GM12878 (cell line): ENCODE data around the gene ABHD17A. TPM values are rescaled to one million over a fixed set of nuclear protein-coding genes. Genes with fewer than 3 reads are reported as not detected.

Experiments used
- ATAC-seq: fragments of 200-7000 bp; cut with Tn5 transposase; 3 replicates; pipeline ENCODE4 v1.9.1; 2020; ENCODE audit warnings: mild to moderate bottlenecking, moderate library complexity
- BruUV-seq: library from RNA; stranded (reverse); fragments of 400-500 nt; replicated peaks from 2 replicates; lab custom pipeline; 2021; lab: Mats Ljungman, UMichigan
- CTCF ChIA-PET: fragments of 300-600 bp; sonication (Branson Sonifier 250); formaldehyde crosslinking; extraction: SDS; loops from one replicate; lab custom pipeline; 2021; ENCODE audit warnings: inconsistent platforms; lab: Yijun Ruan, JAX
- POLR2A ChIA-PET: fragments of 350-600 bp; formaldehyde crosslinking; extraction: SDS; loops from one replicate; lab custom pipeline; 2021; ENCODE audit warnings: inconsistent platforms; lab: Charles Lee
- RAD21 ChIA-PET: fragments of 300-600 bp; sonication (Branson Sonifier 250); formaldehyde crosslinking; loops from one replicate; lab custom pipeline; 2023; ENCODE audit warnings: antibody characterized with exemption; ENCODE audit not compliant: unreplicated experiment; lab: Charles Lee
- SMC1A ChIA-PET: fragments of 300-600 bp; sonication (Branson Sonifier 250); formaldehyde crosslinking; loops from one replicate; lab custom pipeline; 2023; ENCODE audit not compliant: unreplicated experiment, uncharacterized antibody; lab: Charles Lee
- DNase-seq: peaks from one replicate; pipeline ENCODE4 v3.0.0-alpha.2; 2011; ENCODE audit warnings: low read depth, low spot score
- FAIRE-seq: peaks from 3 replicates; lab custom pipeline; 2011; peaks lifted over from hg19 to GRCh38; lab: Jason Lieb, UNC
- H2AFZ ChIP-seq: 2 replicates; pipeline ENCODE4 v1.6.0; 2011; ENCODE audit warnings: low read depth, low read length, control low read depth; ENCODE audit not compliant: control insufficient read depth
- H3K27ac ChIP-seq: 2 replicates; pipeline ENCODE4 v1.5.1; 2011; ENCODE audit warnings: control low read depth; ENCODE audit not compliant: control insufficient read depth, insufficient read depth
- H3K27me3 ChIP-seq, 2 experiments: replicated peaks in 1 of 2; 2 replicates each; pipeline versions ENCODE4 v1.6.0 to v1.6.1; 2011; ENCODE audit warnings: low read length in 1 of 2; ENCODE audit not compliant: control insufficient read depth in 2 of 2, insufficient read depth in 2 of 2
- H3K36me3 ChIP-seq, 2 experiments: 2 replicates each; pipeline ENCODE4 v1.5.1; 2011; ENCODE audit warnings: low read length in 1 of 2; ENCODE audit not compliant: control insufficient read depth in 2 of 2, insufficient read depth in 2 of 2
- H3K4me1 ChIP-seq: 2 replicates; pipeline ENCODE4 v1.6.1; 2011; ENCODE audit warnings: mild to moderate bottlenecking, low read length, moderate library complexity, mixed read lengths; ENCODE audit not compliant: control insufficient read depth, insufficient read depth
- H3K4me2 ChIP-seq: 2 replicates; pipeline ENCODE4 v1.6.0; 2011; ENCODE audit warnings: control low read depth; ENCODE audit not compliant: control insufficient read depth, insufficient read depth
- H3K4me3 ChIP-seq: fragments of 200-600 bp; sonication (generic); 2 replicates; pipeline ENCODE4 v1.5.1; 2016
- H3K79me2 ChIP-seq: 2 replicates; pipeline ENCODE4 v1.6.0; 2011; ENCODE audit warnings: low read length; ENCODE audit not compliant: control insufficient read depth, insufficient read depth
- H3K9ac ChIP-seq: 2 replicates; pipeline ENCODE4 v1.8.0; 2011; ENCODE audit warnings: low read length, control low read depth, mixed read lengths; ENCODE audit not compliant: control insufficient read depth, insufficient read depth
- H3K9me3 ChIP-seq: replicated peaks from 3 replicates; pipeline ENCODE4 v1.5.1; 2011; ENCODE audit warnings: mild to moderate bottlenecking, low read length; ENCODE audit not compliant: control insufficient read depth, insufficient read depth
- H4K20me1 ChIP-seq: 2 replicates; pipeline ENCODE4 v1.6.0; 2011; ENCODE audit not compliant: control insufficient read depth, insufficient read depth
- NKRF ChIP-seq: fragments of 450-650 bp; conservative IDR thresholded peaks from 2 replicates; pipeline ENCODE4 v1.6.1; 2017; ENCODE audit warnings: mild to moderate bottlenecking, moderate library complexity
- RCOR1 ChIP-seq: conservative IDR thresholded peaks from 2 replicates; pipeline ENCODE4 v1.6.1; 2012; ENCODE audit warnings: low read depth, low read length, improper control_type of control experiment
- TARDBP ChIP-seq: IDR thresholded peaks from 2 replicates; pipeline ENCODE4 v1.6.1; 2016; ENCODE audit warnings: borderline replicate concordance
- WGBS: methylation state at CpG from one replicate; pipeline ENCODE4 v1.1.6; 2016; ENCODE audit warnings: low lambda C conversion rate; ENCODE audit not compliant: insufficient replicate concordance, insufficient coverage; ENCODE audit errors: missing lambda C conversion rate; 5-methylcytosine and 5-hydroxymethylcytosine counted together
- in situ Hi-C: fragments of 300-500 bp; cut with MboI; formaldehyde crosslinking; loops from 9 replicates; pipeline ENCODE4 v1.14.3; 2018; ENCODE audit warnings: mixed read lengths
- intact Hi-C: fragments of 100-400 bp; cut with micrococcal nuclease; formaldehyde crosslinking; loops from one replicate; pipeline ENCODE4 v1.14.2; 2022; ENCODE audit not compliant: unreplicated experiment
- polyA plus RNA-seq, 11 experiments: library from polyadenylated mRNA; depleted of rRNA in 4 of 11; unstranded in 6 of 11; stranded (reverse) in 5 of 11; fragments of >200 nt; fragmentation: Nextera tagmentation in 4 of 11; fragmentation: Illumina TruSeq in 1 of 11; extraction: Ambion mirVana in 4 of 11; extraction: Trizol in 1 of 11; gene quantifications; 1 replicate in 1 of 11; 2 replicates in 10 of 11; pipeline versions ENCODE4 v1.2.1 to v1.2.3, GENCODE V29; 2011 to 2016; ENCODE audit warnings: inconsistent platforms in 2 of 11, missing spikeins in 2 of 11, low read depth in 1 of 11
- total RNA-seq, 4 experiments: library from RNA; depleted of rRNA in 3 of 4; stranded (reverse); fragments of >200 nt in 3 of 4; fragmentation: Illumina TruSeq in 1 of 4; extraction: Trizol in 1 of 4; gene quantifications; 2 replicates each; pipeline versions ENCODE4 v1.2.1 to v1.2.3, GENCODE V29; 2013 to 2021

The ABHD17A gene
- total and polyA plus RNA-seq, 10 of the 15 experiments (the other 5 are each of a cell fraction or from before 2014, with no cell fraction given): 0.13 to 126 (median 28.8) TPM; not detected in 1

GRCh38 chr19:1852581-1853128 lies 32.6 kb downstream of the ABHD17A start:
- DNase-seq: no peak
- in situ Hi-C loops: loop anchor here (25.0 kb wide), 1 partner anchor 1510 kb away; the partner anchor contains the start of gene NFIC
- POLR2A ChIA-PET: no interaction called here
- H3K27me3 ChIP-seq: no peaks in the 10 kb centered on the region
- WGBS: 59% methylated on average over 9 of the region's 9 CpGs
- CTCF ChIA-PET: interaction anchor here (0.6 to 1.4 kb wide), 4 partner anchors 9 to 90 kb away, joined by 3 to 4 read pairs (median 4); no protein-coding TSS in a partner anchor
- BruUV-seq: no TSS peak
- peaks cover 2% of the 10 kb centered on the region; the same call in 1 of the 2 replicates for H4K20me1 ChIP-seq
- SMC1A ChIA-PET: interaction anchor here (1.1 kb wide), 1 partner anchor 15 kb away, joined by 3 read pairs; no protein-coding TSS in a partner anchor
- 0 out of 2 replicates have a peak overlapping the region, but pooled peaks have one; percentile 17 for H3K4me2 ChIP-seq
- intact Hi-C loops: no loop called here
- H3K79me2 ChIP-seq: peaks cover 53% of the 10 kb centered on the region
- ATAC-seq: no peak
- no peaks in the 10 kb centered on the region for H3K9me3 ChIP-seq
- no peak overlapping the region for H3K4me3 ChIP-seq
- H3K36me3 ChIP-seq: peaks cover 0 to 3% of the 10 kb centered on the region in 2 experiments; a peak in 2 of 4 replicates
- no peak overlapping the region for H3K9ac ChIP-seq
- H2AFZ ChIP-seq: no peak overlapping the region
- RAD21 ChIA-PET: no interaction called here
- peaks cover 27% of the 10 kb centered on the region for H3K4me1 ChIP-seq
- no peak for FAIRE-seq
- H3K27ac ChIP-seq: no peak overlapping the region
- no peak for TF ChIP-seq TARDBP
- TF ChIP-seq RCOR1: no peak
- TF ChIP-seq NKRF: no peak
